Measurements from ENCODE around the gene DTNB.
"Not testable (repeated sequence)": the region's sequence is repeated elsewhere in the genome, so short reads cannot be mapped to it uniquely, and the experiment has no call there.

DTNB gene

GRCh38 chr2:25682082-25682481 is 8.7 kb upstream of the DTNB start:
- no peak for DNase-seq (ENCODE audit: low read depth)

GRCh38 chr2:25677877-25678276 is 4.5 kb upstream of the DTNB start:
- DNase-seq (ENCODE audit: low read depth): no peak

- no peak for DNase-seq (ENCODE audit: low read depth)
Observed at GRCh38 chr2:25674077-25674362, 643 bp upstream of the DTNB start.

GRCh38 chr2:25672494-25673299 is 680 bp downstream of the DTNB start:
- DNase-seq (ENCODE audit: low read depth): peak; percentile 56

GRCh38 chr2:25671622-25672021 is 1.8 kb downstream of the DTNB start:
- DNase-seq (ENCODE audit: low read depth): no peak

GRCh38 chr2:25669520-25669919 is 3.9 kb downstream of the DTNB start:
- no peak for DNase-seq (ENCODE audit: low read depth)

GRCh38 chr2:25666218-25666617 is 7.2 kb downstream of the DTNB start:
- DNase-seq (ENCODE audit: low read depth): no peak

- not testable (repeated sequence) for DNase-seq (ENCODE audit: low read depth)
Observed at GRCh38 chr2:25665429-25665828, 7.9 kb downstream of the DTNB start.

- DNase-seq (ENCODE audit: low read depth): no peak
Observed at GRCh38 chr2:25664965-25665307, 8.4 kb downstream of the DTNB start.

GRCh38 chr2:25664183-25664964 is 9.0 kb downstream of the DTNB start:
- no peak for DNase-seq (ENCODE audit: low read depth)

GRCh38 chr2:25655316-25655715 is 18.1 kb downstream of the DTNB start:
- no peak for DNase-seq (ENCODE audit: low read depth)

- no peak for DNase-seq (ENCODE audit: low read depth)
Observed at GRCh38 chr2:25654801-25655200, 18.6 kb downstream of the DTNB start.

GRCh38 chr2:25651782-25652455 is 21.5 kb downstream of the DTNB start:
- no peak for DNase-seq (ENCODE audit: low read depth)

GRCh38 chr2:25651066-25651465 is 22.3 kb downstream of the DTNB start:
- no peak for DNase-seq (ENCODE audit: low read depth)

- DNase-seq (ENCODE audit: low read depth): no peak
Observed at GRCh38 chr2:25650256-25650655, 23.1 kb downstream of the DTNB start.

- DNase-seq (ENCODE audit: low read depth): no peak
Observed at GRCh38 chr2:25649786-25650185, 23.6 kb downstream of the DTNB start.

GRCh38 chr2:25642298-25642697 is 31.1 kb downstream of the DTNB start:
- DNase-seq (ENCODE audit: low read depth): no peak

GRCh38 chr2:25639696-25640095 is 33.7 kb downstream of the DTNB start:
- DNase-seq (ENCODE audit: low read depth): no peak

GRCh38 chr2:25639131-25639530 is 34.2 kb downstream of the DTNB start:
- DNase-seq (ENCODE audit: low read depth): no peak

- DNase-seq (ENCODE audit: low read depth): no peak
Observed at GRCh38 chr2:25635797-25636196, 37.6 kb downstream of the DTNB start.

- DNase-seq (ENCODE audit: low read depth): not testable (repeated sequence)
Observed at GRCh38 chr2:25633801-25634200, 39.6 kb downstream of the DTNB start.

GRCh38 chr2:25632396-25632795 is 41.0 kb downstream of the DTNB start:
- DNase-seq (ENCODE audit: low read depth): no peak

- no peak for DNase-seq (ENCODE audit: low read depth)
Observed at GRCh38 chr2:25624635-25625034, 48.7 kb downstream of the DTNB start.
